HTERT RPE-1 (cell line): Measurements from ENCODE around the gene ZNF135.

Source experiments
- in situ Hi-C: fragments of 300-500 bp; cut with MboI; formaldehyde crosslinking; loops from 4 replicates; pipeline ENCODE4 v1.14.3; 2020; ENCODE audit warnings: low sequenced_read_pairs

The ZNF135 gene

GRCh38 chr19:58091251-58091995 is 32.3 kb downstream of the ZNF135 start:
- in situ Hi-C loops, result no loop called here

GRCh38 chr19:58093071-58093470 is 34.0 kb downstream of the ZNF135 start:
- in situ Hi-C loops, result no loop called here

GRCh38 chr19:58095328-58095727 is 36.2 kb downstream of the ZNF135 start:
- in situ Hi-C loops, result no loop called here

GRCh38 chr19:58096884-58097283 is 37.8 kb downstream of the ZNF135 start:
- in situ Hi-C loops, result no loop called here

GRCh38 chr19:58097349-58097748 is 38.3 kb downstream of the ZNF135 start:
- in situ Hi-C loops, result no loop called here

GRCh38 chr19:58097781-58098681 is 38.9 kb downstream of the ZNF135 start, which contains the start of gene ZSCAN18:
TSS of gene ZSCAN18 (minus strand) at chr19:58098231. CDS start at chr19:58090267, 7,964 bp downstream.
- in situ Hi-C loops, result no loop called here

GRCh38 chr19:58098682-58098998 is 39.6 kb downstream of the ZNF135 start:
- in situ Hi-C loops, result no loop called here

GRCh38 chr19:58107778-58108545 is 48.9 kb downstream of the ZNF135 start:
- in situ Hi-C loops, result no loop called here

GRCh38 chr19:58108546-58108817 is 49.4 kb downstream of the ZNF135 start:
- in situ Hi-C loops, result no loop called here

- in situ Hi-C loops, result no loop called here
These were observed 58.9 kb downstream of the ZNF135 start for GRCh38 chr19:58117841-58118575.

GRCh38 chr19:58118979-58119733 is 60.1 kb downstream of the ZNF135 start:
- in situ Hi-C loops, result no loop called here
